K562 (cell line): ENCODE results near the gene BCL2L12. TPM values are rescaled to one million over a fixed set of nuclear protein-coding genes. Genes with fewer than 3 reads are reported as not detected.

ENCODE experiments used
- BMI1 ChIP-seq: fragments of 150-350 bp; IDR thresholded peaks from 2 replicates; pipeline ENCODE4 v1.6.1; 2014; ENCODE audit warnings: low read length
- BRF2 ChIP-seq: IDR thresholded peaks from 3 replicates; pipeline ENCODE4 v1.6.1; 2011; ENCODE audit warnings: borderline replicate concordance, mild to moderate bottlenecking; ENCODE audit not compliant: insufficient read length, insufficient read depth
- CTCFL ChIP-seq: IDR thresholded peaks from 2 replicates; pipeline ENCODE4 v1.6.1; 2011; ENCODE audit warnings: borderline replicate concordance, low read depth, mild to moderate bottlenecking, moderate library complexity, low read length; ENCODE audit not compliant: insufficient read depth, poor library complexity, severe bottlenecking
- DPF2 ChIP-seq: fragments of 450-650 bp; IDR thresholded peaks from 2 replicates; pipeline ENCODE4 v1.6.1; 2016
- ESRRA ChIP-seq: fragments of 450-650 bp; IDR thresholded peaks from 2 replicates; pipeline ENCODE4 v1.6.1; 2014; ENCODE audit warnings: low read depth, mild to moderate bottlenecking, moderate library complexity, borderline replicate concordance
- MAZ ChIP-seq, 2 experiments: fragments of 450-650 bp in 1 of 2; sonication (generic) in 1 of 2; formaldehyde crosslinking; IDR thresholded peaks in 1 of 2; conservative IDR thresholded peaks in 1 of 2; 2 replicates each; pipeline versions ENCODE4 v1.4.0 to v1.5.0; 2020; ENCODE audit warnings: mild to moderate bottlenecking in 1 of 2, missing genetic modification reagents in 1 of 2
- MLLT1 ChIP-seq, 2 experiments: fragments of 450-650 bp; IDR thresholded peaks; 2 replicates each; pipeline ENCODE4 v1.6.1; 2016
- MXI1 ChIP-seq: IDR thresholded peaks from 2 replicates; pipeline ENCODE4 v1.6.1; 2011; ENCODE audit warnings: low read depth, mild to moderate bottlenecking, improper control_type of control experiment, low read length
- NRF1 ChIP-seq, 2 experiments: fragments of 450-650 bp; IDR thresholded peaks in 1 of 2; conservative IDR thresholded peaks in 1 of 2; 2 replicates each; pipeline ENCODE4 v1.6.1; 2014; ENCODE audit warnings: mild to moderate bottlenecking in 2 of 2
- SNRNP70 ChIP-seq: fragments of 200-400 bp; formaldehyde crosslinking; optimal IDR thresholded peaks from 2 replicates; pipeline ENCODE3; 2017; ENCODE audit warnings: low read depth, low read length
- SP2 ChIP-seq: IDR thresholded peaks from 2 replicates; pipeline ENCODE4 v1.6.1; 2011; ENCODE audit warnings: mild to moderate bottlenecking, low read depth, low read length, moderate library complexity; ENCODE audit not compliant: poor library complexity, severe bottlenecking; ENCODE audit errors: extremely low read depth
- STAG1 ChIP-seq: sonication (generic); formaldehyde crosslinking; IDR thresholded peaks from 2 replicates; pipeline ENCODE4 v1.5.0; 2020; ENCODE audit warnings: missing genetic modification reagents, borderline replicate concordance
- TCF3 ChIP-seq: sonication (generic); formaldehyde crosslinking; IDR thresholded peaks from 2 replicates; pipeline ENCODE4 v1.4.0; 2020; ENCODE audit warnings: mild to moderate bottlenecking, missing genetic modification reagents
- ZEB2 ChIP-seq: fragments of 450-650 bp; IDR thresholded peaks from 2 replicates; pipeline ENCODE4 v1.6.1; 2016
- ZSCAN32 ChIP-seq: fragments of 450-650 bp; formaldehyde crosslinking; IDR thresholded peaks from 2 replicates; pipeline ENCODE4 v1.4.0; 2020; ENCODE audit warnings: mild to moderate bottlenecking, moderate library complexity
- polyA plus RNA-seq, 8 experiments: library from polyadenylated mRNA; depleted of rRNA in 4 of 8; stranded (reverse) in 5 of 8; unstranded in 3 of 8; fragments of >200 nt; fragmentation: Nextera tagmentation in 2 of 8; fragmentation: Illumina TruSeq in 1 of 8; extraction: Ambion mirVana in 2 of 8; extraction: Trizol in 1 of 8; gene quantifications; 2 replicates each; pipeline versions ENCODE4 v1.2.1 to v1.2.3, GENCODE V29; 2011 to 2014; ENCODE audit warnings: inconsistent platforms in 1 of 8, missing spikeins in 1 of 8
- total RNA-seq, 7 experiments: library from RNA; depleted of rRNA in 6 of 7; stranded (reverse); fragments of >200 nt in 6 of 7; fragmentation: Illumina TruSeq in 2 of 7; extraction: Trizol in 2 of 7; gene quantifications; 2 replicates each; pipeline versions ENCODE4 v1.2.1 to v1.2.3, GENCODE V29; 2011 to 2021; ENCODE audit warnings: low replicate concordance in 1 of 7
- TF ChIP-seq, protein P1 (sequence below), 2 experiments: IDR thresholded peaks; 2 replicates each; pipeline ENCODE4 v1.6.1; 2012; ENCODE audit warnings: improper control_type of control experiment in 2 of 2, low read depth in 2 of 2, low read length in 2 of 2, borderline replicate concordance in 1 of 2
- TF ChIP-seq, protein P2 (sequence below): fragments of 250-450 bp; sonication (Bioruptor Pico); IDR thresholded peaks from 2 replicates; pipeline ENCODE4 v1.8.0; 2021; ENCODE audit warnings: borderline replicate concordance, mild to moderate bottlenecking, moderate library complexity; ENCODE audit not compliant: poor library complexity, severe bottlenecking

BCL2L12 gene
- total and polyA plus RNA-seq, 9 of the 15 experiments (the other 6 are each of a cell fraction or from before 2014, with no cell fraction given), result 7.4 to 263 (median 81.2) TPM

- TF ChIP-seq, protein P1, sequence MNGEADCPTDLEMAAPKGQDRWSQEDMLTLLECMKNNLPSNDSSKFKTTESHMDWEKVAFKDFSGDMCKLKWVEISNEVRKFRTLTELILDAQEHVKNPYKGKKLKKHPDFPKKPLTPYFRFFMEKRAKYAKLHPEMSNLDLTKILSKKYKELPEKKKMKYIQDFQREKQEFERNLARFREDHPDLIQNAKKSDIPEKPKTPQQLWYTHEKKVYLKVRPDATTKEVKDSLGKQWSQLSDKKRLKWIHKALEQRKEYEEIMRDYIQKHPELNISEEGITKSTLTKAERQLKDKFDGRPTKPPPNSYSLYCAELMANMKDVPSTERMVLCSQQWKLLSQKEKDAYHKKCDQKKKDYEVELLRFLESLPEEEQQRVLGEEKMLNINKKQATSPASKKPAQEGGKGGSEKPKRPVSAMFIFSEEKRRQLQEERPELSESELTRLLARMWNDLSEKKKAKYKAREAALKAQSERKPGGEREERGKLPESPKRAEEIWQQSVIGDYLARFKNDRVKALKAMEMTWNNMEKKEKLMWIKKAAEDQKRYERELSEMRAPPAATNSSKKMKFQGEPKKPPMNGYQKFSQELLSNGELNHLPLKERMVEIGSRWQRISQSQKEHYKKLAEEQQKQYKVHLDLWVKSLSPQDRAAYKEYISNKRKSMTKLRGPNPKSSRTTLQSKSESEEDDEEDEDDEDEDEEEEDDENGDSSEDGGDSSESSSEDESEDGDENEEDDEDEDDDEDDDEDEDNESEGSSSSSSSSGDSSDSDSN (IDR thresholded peaks at IDR 0.05; ENCODE audit: borderline replicate concordance in 1 of 2, low read depth in 2 of 2, low read length in 2 of 2), result peak; percentile 75 to 83; a peak in 2 of 4 replicates
- TF ChIP-seq TCF3 (CRISPR knock-in tag), result no peak
- TF ChIP-seq SNRNP70, result no peak
- peak; percentile 98 for TF ChIP-seq NRF1 (conservative IDR thresholded peaks at IDR 0.05 in 1 of 2, IDR thresholded peaks at IDR 0.05 in 1 of 2)
- no peak for TF ChIP-seq STAG1 (CRISPR knock-in tag)
- TF ChIP-seq ESRRA, result peak; percentile 63; the same call in 1 of the 2 replicates
- 0 out of 2 replicates have a peak, but pooled peaks have one; percentile 31 for TF ChIP-seq ZSCAN32 (CRISPR knock-in tag)
- peak in 1 of 2 experiments; percentile 73; a peak in 3 of 4 replicates for TF ChIP-seq MLLT1 (IDR thresholded peaks at IDR 0.05)
- TF ChIP-seq ZEB2, result no peak
- no peak for TF ChIP-seq BMI1
- TF ChIP-seq MXI1, result no peak
- TF ChIP-seq SP2, result no peak
- no peak for TF ChIP-seq DPF2
- TF ChIP-seq, protein P2, sequence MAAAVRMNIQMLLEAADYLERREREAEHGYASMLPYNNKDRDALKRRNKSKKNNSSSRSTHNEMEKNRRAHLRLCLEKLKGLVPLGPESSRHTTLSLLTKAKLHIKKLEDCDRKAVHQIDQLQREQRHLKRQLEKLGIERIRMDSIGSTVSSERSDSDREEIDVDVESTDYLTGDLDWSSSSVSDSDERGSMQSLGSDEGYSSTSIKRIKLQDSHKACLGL (CRISPR knock-in tag), result no peak
- TF ChIP-seq BRF2, result no peak
- TF ChIP-seq CTCFL, result no peak
- 0 out of 4 replicates have a peak, but pooled peaks of 1 of the 2 experiments have one; percentile 29 for TF ChIP-seq MAZ (CRISPR knock-in tag; conservative IDR thresholded peaks at IDR 0.05 in 1 of 2, IDR thresholded peaks at IDR 0.05 in 1 of 2)
These were observed at the start of gene BCL2L12, which contains the start of gene IRF3 (continued) for GRCh38 chr19:49665351-49666119.
